GM19468 (cell line): ENCODE results near the gene SGCA.

ENCODE experiments used
- ATAC-seq: cut with Tn5 transposase; IDR thresholded peaks from one replicate; pipeline ENCODE4 v1.9.1; 2021; ENCODE audit warnings: mild to moderate bottlenecking, moderate library complexity, moderate number of reproducible peaks; ENCODE audit not compliant: unreplicated experiment; ENCODE audit errors: extremely low read depth

Gene SGCA

DNA sequence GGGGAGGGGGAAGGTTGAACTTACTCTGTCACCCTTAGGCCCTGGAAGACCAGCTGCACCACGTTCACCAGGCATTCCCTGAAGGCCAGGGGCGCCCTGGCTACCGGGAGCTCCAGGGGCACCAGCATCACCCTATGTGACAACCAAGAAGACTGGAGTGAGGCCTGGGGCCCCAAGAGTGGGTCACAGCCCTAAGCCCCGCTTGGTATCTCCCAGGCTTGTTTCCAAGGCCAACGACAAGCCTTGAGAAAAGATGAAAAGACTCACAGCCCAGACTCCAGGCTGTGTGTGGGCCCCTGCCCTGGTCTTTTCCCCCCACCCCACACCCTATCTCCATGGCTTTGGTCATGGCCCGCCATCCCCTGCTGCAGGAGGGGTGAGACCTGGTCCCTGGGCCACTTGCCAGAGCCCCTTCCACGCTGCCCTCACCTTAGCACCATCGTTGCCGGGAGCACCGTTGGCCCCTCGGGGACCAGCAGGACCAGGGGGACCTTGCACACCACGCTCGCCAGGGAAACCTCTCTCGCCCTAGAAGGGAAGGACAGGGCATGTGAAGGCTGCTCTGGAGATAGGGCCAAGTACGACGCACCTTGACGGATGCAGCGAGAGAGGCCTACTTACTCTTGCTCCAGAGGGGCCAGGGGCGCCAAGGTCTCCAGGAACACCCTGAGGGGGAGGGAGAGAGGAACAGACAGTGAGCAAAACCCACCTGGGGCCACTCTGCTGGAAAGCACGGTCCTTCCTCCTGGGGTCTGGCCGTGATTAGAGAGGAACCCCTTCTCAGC lies 25.7 kb downstream of the SGCA start:
- no peak for ATAC-seq

GRCh38 chr17:50192144-50192617 lies 26.4 kb downstream of the SGCA start:
- no peak for ATAC-seq

GRCh38 chr17:50192618-50193291 lies 26.9 kb downstream of the SGCA start:
- no peak for ATAC-seq

DNA sequence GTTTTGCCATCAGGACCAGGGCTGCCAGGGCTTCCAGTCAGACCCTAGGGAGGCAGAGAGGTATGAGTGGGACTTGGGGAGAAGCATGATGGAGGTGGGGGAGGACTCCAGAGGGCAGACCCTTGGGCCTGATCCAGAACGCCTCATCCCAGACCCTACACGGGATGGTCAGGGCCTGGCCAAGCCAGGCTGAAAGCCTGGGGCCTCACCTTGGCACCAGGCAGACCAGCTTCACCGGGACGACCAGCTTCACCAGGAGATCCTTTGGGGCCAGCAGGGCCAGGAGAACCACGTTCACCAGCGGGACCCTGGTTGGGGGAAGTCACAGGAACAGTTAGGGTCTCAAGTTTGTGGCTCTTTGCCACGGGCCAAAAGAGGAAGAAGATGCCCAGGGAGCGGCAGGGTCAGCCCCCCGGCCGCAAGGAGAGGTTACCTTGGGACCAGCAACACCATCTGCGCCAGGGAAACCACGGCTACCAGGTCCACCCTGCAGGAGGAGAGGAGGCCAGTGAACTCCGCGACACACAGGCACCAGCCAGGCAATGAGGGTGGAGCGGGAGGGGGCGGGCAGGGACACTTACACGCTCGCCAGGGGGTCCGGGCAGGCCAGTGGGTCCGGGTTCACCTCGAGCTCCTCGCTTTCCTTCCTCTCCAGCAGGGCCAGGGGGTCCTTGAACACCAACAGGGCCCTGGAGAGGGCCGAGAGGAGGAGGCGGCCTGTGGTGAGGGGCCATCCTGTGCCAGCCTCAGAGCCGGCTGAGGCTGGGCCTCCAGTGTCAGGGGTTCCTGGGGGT lies 28.5 kb downstream of the SGCA start:
- ATAC-seq = no peak

- ATAC-seq = no peak
Observed at GRCh38 chr17:50194934-50195865, 29.4 kb downstream of the SGCA start.

GRCh38 chr17:50196036-50196435 lies 30.2 kb downstream of the SGCA start:
- no peak for ATAC-seq

GRCh38 chr17:50196826-50197225 lies 31.0 kb downstream of the SGCA start:
- ATAC-seq = no peak

- no peak for ATAC-seq
Observed at GRCh38 chr17:50198026-50198669, 32.3 kb downstream of the SGCA start.

- ATAC-seq = no peak
Observed at GRCh38 chr17:50199211-50199802, 33.5 kb downstream of the SGCA start.

DNA sequence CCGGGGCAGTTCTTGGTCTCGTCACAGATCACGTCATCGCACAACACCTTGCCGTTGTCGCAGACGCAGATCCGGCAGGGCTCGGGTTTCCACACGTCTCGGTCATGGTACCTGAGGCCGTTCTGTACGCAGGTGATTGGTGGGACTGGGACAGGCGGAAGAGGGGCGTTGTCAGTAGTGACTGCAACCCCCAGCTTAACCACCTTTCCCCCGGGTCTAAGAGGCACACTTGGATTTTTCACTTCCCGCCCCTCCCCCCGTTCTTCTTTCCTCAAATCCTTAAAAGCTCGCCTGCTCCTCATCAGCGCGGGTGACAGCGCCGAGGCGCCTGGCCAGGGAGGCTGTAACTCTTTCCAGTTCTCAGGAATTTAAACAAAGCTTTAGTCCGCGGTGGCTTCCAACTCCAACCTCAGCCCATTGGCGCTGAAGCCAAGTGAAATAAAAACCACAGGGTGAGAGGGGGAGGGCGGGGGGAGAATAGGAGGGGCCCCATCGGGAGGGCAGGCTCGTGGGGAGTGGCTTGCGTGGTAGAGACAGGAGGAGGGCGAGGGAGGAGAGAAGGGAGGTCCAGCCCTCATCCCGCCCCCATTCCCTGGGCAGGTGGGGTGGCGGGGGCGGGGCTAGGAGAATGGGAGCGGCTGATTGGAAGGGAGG lies 34.1 kb downstream of the SGCA start:
- ATAC-seq = no peak

- ATAC-seq = no peak
Observed at GRCh38 chr17:50200457-50201275, 34.9 kb downstream of the SGCA start.

GRCh38 chr17:50201276-50201854 lies 35.6 kb downstream of the SGCA start, which contains the start of gene COL1A1:
Gene COL1A1 (minus strand): TSS chr17:50201631. CDS start chr17:50201513, 118 bp downstream.
- ATAC-seq = no peak

DNA sequence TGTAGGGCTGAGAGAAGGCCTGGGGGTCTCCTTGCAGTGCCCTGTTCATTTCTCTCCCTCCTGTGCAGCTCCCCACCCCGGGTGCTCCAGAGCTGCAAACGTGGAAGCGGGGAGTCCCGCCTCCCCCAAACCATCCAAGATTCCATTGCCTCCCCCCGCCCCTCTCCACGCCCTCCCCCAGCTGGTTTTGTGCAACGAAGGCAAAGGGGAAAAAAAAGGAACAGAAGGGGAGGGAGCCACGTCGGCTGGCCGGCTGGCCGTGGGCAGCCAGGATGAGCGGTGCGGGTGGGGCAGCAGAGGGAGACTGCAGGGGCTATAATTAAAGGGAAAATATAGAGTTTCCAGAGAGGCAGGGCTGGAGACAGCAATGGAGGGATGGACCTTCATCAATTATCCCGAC lies 37.3 kb downstream of the SGCA start:
- ATAC-seq = no peak

- no peak for ATAC-seq
Observed at GRCh38 chr17:50203604-50204345, 38.0 kb downstream of the SGCA start.

DNA sequence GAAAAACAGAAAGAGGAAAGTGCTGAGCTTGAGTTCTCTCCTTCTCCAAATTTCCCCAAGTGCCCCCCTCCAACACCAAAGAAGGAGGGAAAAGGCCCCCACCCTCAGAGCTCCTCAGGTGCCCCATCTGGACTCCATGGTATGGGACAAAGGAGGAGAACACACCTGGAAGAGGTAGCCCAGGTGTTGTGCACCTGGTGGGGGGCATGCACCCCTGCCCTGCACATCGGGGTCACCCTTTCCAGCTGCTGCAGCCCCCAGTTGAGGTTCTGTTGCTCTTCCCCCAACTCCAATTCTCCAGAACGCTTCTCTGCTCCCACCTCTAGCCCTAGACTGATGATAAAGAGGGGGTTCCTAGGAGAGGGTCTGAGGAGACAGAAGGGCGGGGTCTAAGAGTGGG lies 38.6 kb downstream of the SGCA start:
- ATAC-seq = no peak

GRCh38 chr17:50205111-50205962 lies 39.5 kb downstream of the SGCA start:
- no peak for ATAC-seq
